GM12878 (cell line): ENCODE data around the gene AGAP1. TPM values are rescaled to one million over a fixed set of nuclear protein-coding genes. Genes with fewer than 3 reads are reported as not detected.

Experiments used
- ATAC-seq: fragments of 200-7000 bp; cut with Tn5 transposase; 3 replicates; pipeline ENCODE4 v1.9.1; 2020; ENCODE audit warnings: mild to moderate bottlenecking, moderate library complexity
- BruUV-seq: library from RNA; stranded (reverse); fragments of 400-500 nt; replicated peaks from 2 replicates; lab custom pipeline; 2021; lab: Mats Ljungman, UMichigan
- CTCF ChIA-PET: fragments of 300-600 bp; sonication (Branson Sonifier 250); formaldehyde crosslinking; extraction: SDS; loops from one replicate; lab custom pipeline; 2021; ENCODE audit warnings: inconsistent platforms; lab: Yijun Ruan, JAX
- POLR2A ChIA-PET: fragments of 350-600 bp; formaldehyde crosslinking; extraction: SDS; loops from one replicate; lab custom pipeline; 2021; ENCODE audit warnings: inconsistent platforms; lab: Charles Lee
- RAD21 ChIA-PET: fragments of 300-600 bp; sonication (Branson Sonifier 250); formaldehyde crosslinking; loops from one replicate; lab custom pipeline; 2023; ENCODE audit warnings: antibody characterized with exemption; ENCODE audit not compliant: unreplicated experiment; lab: Charles Lee
- SMC1A ChIA-PET: fragments of 300-600 bp; sonication (Branson Sonifier 250); formaldehyde crosslinking; loops from one replicate; lab custom pipeline; 2023; ENCODE audit not compliant: unreplicated experiment, uncharacterized antibody; lab: Charles Lee
- DNase-seq: peaks from one replicate; pipeline ENCODE4 v3.0.0-alpha.2; 2011; ENCODE audit warnings: low read depth, low spot score
- FAIRE-seq: peaks from 3 replicates; lab custom pipeline; 2011; peaks lifted over from hg19 to GRCh38; lab: Jason Lieb, UNC
- H2AFZ ChIP-seq: 2 replicates; pipeline ENCODE4 v1.6.0; 2011; ENCODE audit warnings: low read depth, low read length, control low read depth; ENCODE audit not compliant: control insufficient read depth
- H3K27ac ChIP-seq: 2 replicates; pipeline ENCODE4 v1.5.1; 2011; ENCODE audit warnings: control low read depth; ENCODE audit not compliant: control insufficient read depth, insufficient read depth
- H3K27me3 ChIP-seq, 2 experiments: replicated peaks in 1 of 2; 2 replicates each; pipeline versions ENCODE4 v1.6.0 to v1.6.1; 2011; ENCODE audit warnings: low read length in 1 of 2; ENCODE audit not compliant: control insufficient read depth in 2 of 2, insufficient read depth in 2 of 2
- H3K36me3 ChIP-seq, 2 experiments: 2 replicates each; pipeline ENCODE4 v1.5.1; 2011; ENCODE audit warnings: low read length in 1 of 2; ENCODE audit not compliant: control insufficient read depth in 2 of 2, insufficient read depth in 2 of 2
- H3K4me1 ChIP-seq: 2 replicates; pipeline ENCODE4 v1.6.1; 2011; ENCODE audit warnings: mild to moderate bottlenecking, low read length, moderate library complexity, mixed read lengths; ENCODE audit not compliant: control insufficient read depth, insufficient read depth
- H3K4me2 ChIP-seq: 2 replicates; pipeline ENCODE4 v1.6.0; 2011; ENCODE audit warnings: control low read depth; ENCODE audit not compliant: control insufficient read depth, insufficient read depth
- H3K4me3 ChIP-seq: fragments of 200-600 bp; sonication (generic); 2 replicates; pipeline ENCODE4 v1.5.1; 2016
- H3K79me2 ChIP-seq: 2 replicates; pipeline ENCODE4 v1.6.0; 2011; ENCODE audit warnings: low read length; ENCODE audit not compliant: control insufficient read depth, insufficient read depth
- H3K9ac ChIP-seq: 2 replicates; pipeline ENCODE4 v1.8.0; 2011; ENCODE audit warnings: low read length, control low read depth, mixed read lengths; ENCODE audit not compliant: control insufficient read depth, insufficient read depth
- H3K9me3 ChIP-seq: replicated peaks from 3 replicates; pipeline ENCODE4 v1.5.1; 2011; ENCODE audit warnings: mild to moderate bottlenecking, low read length; ENCODE audit not compliant: control insufficient read depth, insufficient read depth
- H4K20me1 ChIP-seq: 2 replicates; pipeline ENCODE4 v1.6.0; 2011; ENCODE audit not compliant: control insufficient read depth, insufficient read depth
- CHD4 ChIP-seq: fragments of 200-600 bp; sonication (generic); IDR thresholded peaks from 2 replicates; pipeline ENCODE4 v1.6.1; 2016; ENCODE audit warnings: mild to moderate bottlenecking
- FOXK2 ChIP-seq: fragments of 450-650 bp; IDR thresholded peaks from 2 replicates; pipeline ENCODE4 v1.6.1; 2017; ENCODE audit warnings: mild to moderate bottlenecking, moderate library complexity
- HDGF ChIP-seq: fragments of 450-650 bp; IDR thresholded peaks from 2 replicates; pipeline ENCODE4 v1.6.1; 2016; ENCODE audit warnings: antibody characterized with exemption
- MTA3 ChIP-seq: IDR thresholded peaks from 2 replicates; pipeline ENCODE4 v1.6.1; 2012; ENCODE audit warnings: low read length, inconsistent platforms, borderline replicate concordance
- MYB ChIP-seq: fragments of 150-350 bp; IDR thresholded peaks from 2 replicates; pipeline ENCODE4 v1.6.1; 2014; ENCODE audit warnings: mild to moderate bottlenecking, low read depth, low read length, borderline replicate concordance
- POLR2AphosphoS2 ChIP-seq: IDR thresholded peaks from 2 replicates; pipeline ENCODE4 v1.6.1; 2011; ENCODE audit warnings: low read depth, mild to moderate bottlenecking, low read length, improper control_type of control experiment, moderate library complexity
- POLR2AphosphoS5 ChIP-seq: IDR thresholded peaks from 2 replicates; pipeline ENCODE4 v1.6.1; 2011; ENCODE audit warnings: mild to moderate bottlenecking, low read length, inconsistent platforms
- STAT1 ChIP-seq: fragments of 450-650 bp; conservative IDR thresholded peaks from 2 replicates; pipeline ENCODE4 v1.6.1; 2014; ENCODE audit warnings: antibody characterized with exemption, mild to moderate bottlenecking
- WGBS: methylation state at CpG from one replicate; pipeline ENCODE4 v1.1.6; 2016; ENCODE audit warnings: low lambda C conversion rate; ENCODE audit not compliant: insufficient replicate concordance, insufficient coverage; ENCODE audit errors: missing lambda C conversion rate; 5-methylcytosine and 5-hydroxymethylcytosine counted together
- in situ Hi-C: fragments of 300-500 bp; cut with MboI; formaldehyde crosslinking; loops from 9 replicates; pipeline ENCODE4 v1.14.3; 2018; ENCODE audit warnings: mixed read lengths
- intact Hi-C: fragments of 100-400 bp; cut with micrococcal nuclease; formaldehyde crosslinking; loops from one replicate; pipeline ENCODE4 v1.14.2; 2022; ENCODE audit not compliant: unreplicated experiment
- polyA plus RNA-seq, 11 experiments: library from polyadenylated mRNA; depleted of rRNA in 4 of 11; unstranded in 6 of 11; stranded (reverse) in 5 of 11; fragments of >200 nt; fragmentation: Nextera tagmentation in 4 of 11; fragmentation: Illumina TruSeq in 1 of 11; extraction: Ambion mirVana in 4 of 11; extraction: Trizol in 1 of 11; gene quantifications; 1 replicate in 1 of 11; 2 replicates in 10 of 11; pipeline versions ENCODE4 v1.2.1 to v1.2.3, GENCODE V29; 2011 to 2016; ENCODE audit warnings: inconsistent platforms in 2 of 11, missing spikeins in 2 of 11, low read depth in 1 of 11
- total RNA-seq, 4 experiments: library from RNA; depleted of rRNA in 3 of 4; stranded (reverse); fragments of >200 nt in 3 of 4; fragmentation: Illumina TruSeq in 1 of 4; extraction: Trizol in 1 of 4; gene quantifications; 2 replicates each; pipeline versions ENCODE4 v1.2.1 to v1.2.3, GENCODE V29; 2013 to 2021
- TF ChIP-seq, protein P1 (sequence below): fragments of 450-650 bp; IDR thresholded peaks from 2 replicates; pipeline ENCODE4 v1.6.1; 2017; ENCODE audit warnings: antibody characterized with exemption, mild to moderate bottlenecking, moderate library complexity
- TF ChIP-seq, protein P2 (sequence below): fragments of 450-650 bp; IDR thresholded peaks from 2 replicates; pipeline ENCODE4 v1.6.1; 2016; ENCODE audit warnings: mild to moderate bottlenecking, moderate library complexity, borderline replicate concordance
- TF ChIP-seq, protein P3 (sequence below): IDR thresholded peaks from 2 replicates; pipeline ENCODE4 v1.6.1; 2012; ENCODE audit warnings: improper control_type of control experiment, low read depth, low read length; ENCODE audit not compliant: insufficient replicate concordance
- TF ChIP-seq, protein P4 (sequence below): IDR thresholded peaks from 2 replicates; pipeline ENCODE4 v1.6.1; 2011; ENCODE audit warnings: low read depth, low read length, improper control_type of control experiment, borderline replicate concordance

AGAP1 gene
- total and polyA plus RNA-seq, 10 of the 15 experiments (the other 5 are each of a cell fraction or from before 2014, with no cell fraction given): 0.05 to 0.15 (median 0.06) TPM; not detected in 7

DNA sequence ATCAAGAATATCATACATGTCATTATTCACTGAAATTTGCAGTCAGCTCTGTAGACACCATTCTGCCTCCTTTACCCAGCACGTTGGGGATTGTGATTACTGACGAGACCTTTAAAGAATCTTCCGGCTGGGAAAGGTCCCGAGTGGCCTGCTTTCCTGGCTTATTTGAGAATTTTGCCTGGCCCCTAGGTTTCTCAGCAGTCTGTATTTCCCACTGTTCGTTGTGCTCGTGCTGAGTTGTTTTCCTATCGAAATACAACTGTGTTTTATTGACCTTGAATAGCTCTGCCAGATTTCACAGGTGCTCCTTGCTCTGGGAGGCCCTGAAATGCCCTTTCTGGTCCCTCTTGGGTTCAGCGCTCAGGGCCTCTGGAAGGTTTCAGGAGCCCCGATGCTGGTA lies 94.9 kb downstream of the AGAP1 start:
- no TSS peak for BruUV-seq
- ChIA-PET CTCF (no interaction called here), SMC1A (no interaction called here), POLR2A (no interaction called here), RAD21 (no interaction called here)
- FAIRE-seq (no peak), ATAC-seq (no peak), DNase-seq (no peak)
- in situ Hi-C loops: no loop called here
- Histone ChIP-seq H3K9me3 (no peaks in the 10 kb centered on the region), H3K4me3 (no peak overlapping the region), H4K20me1 (no peaks in the 10 kb centered on the region), H3K4me1 (no peaks in the 10 kb centered on the region), H3K27me3 (peaks cover 0 to 2% of the 10 kb centered on the region in 2 experiments; a peak in 1 of 4 replicates), H3K4me2 (no peak overlapping the region), H3K27ac (no peak overlapping the region), H3K79me2 (no peaks in the 10 kb centered on the region), H3K36me3 (no peaks in the 10 kb centered on the region), H2AFZ (no peak overlapping the region), H3K9ac (no peak overlapping the region)
- WGBS: 27% methylated on average over 9 of the region's 9 CpGs
- intact Hi-C loops: no loop called here
- TF ChIP-seq, protein P1, sequence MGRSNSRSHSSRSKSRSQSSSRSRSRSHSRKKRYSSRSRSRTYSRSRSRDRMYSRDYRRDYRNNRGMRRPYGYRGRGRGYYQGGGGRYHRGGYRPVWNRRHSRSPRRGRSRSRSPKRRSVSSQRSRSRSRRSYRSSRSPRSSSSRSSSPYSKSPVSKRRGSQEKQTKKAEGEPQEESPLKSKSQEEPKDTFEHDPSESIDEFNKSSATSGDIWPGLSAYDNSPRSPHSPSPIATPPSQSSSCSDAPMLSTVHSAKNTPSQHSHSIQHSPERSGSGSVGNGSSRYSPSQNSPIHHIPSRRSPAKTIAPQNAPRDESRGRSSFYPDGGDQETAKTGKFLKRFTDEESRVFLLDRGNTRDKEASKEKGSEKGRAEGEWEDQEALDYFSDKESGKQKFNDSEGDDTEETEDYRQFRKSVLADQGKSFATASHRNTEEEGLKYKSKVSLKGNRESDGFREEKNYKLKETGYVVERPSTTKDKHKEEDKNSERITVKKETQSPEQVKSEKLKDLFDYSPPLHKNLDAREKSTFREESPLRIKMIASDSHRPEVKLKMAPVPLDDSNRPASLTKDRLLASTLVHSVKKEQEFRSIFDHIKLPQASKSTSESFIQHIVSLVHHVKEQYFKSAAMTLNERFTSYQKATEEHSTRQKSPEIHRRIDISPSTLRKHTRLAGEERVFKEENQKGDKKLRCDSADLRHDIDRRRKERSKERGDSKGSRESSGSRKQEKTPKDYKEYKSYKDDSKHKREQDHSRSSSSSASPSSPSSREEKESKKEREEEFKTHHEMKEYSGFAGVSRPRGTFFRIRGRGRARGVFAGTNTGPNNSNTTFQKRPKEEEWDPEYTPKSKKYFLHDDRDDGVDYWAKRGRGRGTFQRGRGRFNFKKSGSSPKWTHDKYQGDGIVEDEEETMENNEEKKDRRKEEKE: no peak
- no peak for TF ChIP-seq MYB
- TF ChIP-seq POLR2AphosphoS5: no peak
- no peak for TF ChIP-seq FOXK2
- TF ChIP-seq, protein P2, sequence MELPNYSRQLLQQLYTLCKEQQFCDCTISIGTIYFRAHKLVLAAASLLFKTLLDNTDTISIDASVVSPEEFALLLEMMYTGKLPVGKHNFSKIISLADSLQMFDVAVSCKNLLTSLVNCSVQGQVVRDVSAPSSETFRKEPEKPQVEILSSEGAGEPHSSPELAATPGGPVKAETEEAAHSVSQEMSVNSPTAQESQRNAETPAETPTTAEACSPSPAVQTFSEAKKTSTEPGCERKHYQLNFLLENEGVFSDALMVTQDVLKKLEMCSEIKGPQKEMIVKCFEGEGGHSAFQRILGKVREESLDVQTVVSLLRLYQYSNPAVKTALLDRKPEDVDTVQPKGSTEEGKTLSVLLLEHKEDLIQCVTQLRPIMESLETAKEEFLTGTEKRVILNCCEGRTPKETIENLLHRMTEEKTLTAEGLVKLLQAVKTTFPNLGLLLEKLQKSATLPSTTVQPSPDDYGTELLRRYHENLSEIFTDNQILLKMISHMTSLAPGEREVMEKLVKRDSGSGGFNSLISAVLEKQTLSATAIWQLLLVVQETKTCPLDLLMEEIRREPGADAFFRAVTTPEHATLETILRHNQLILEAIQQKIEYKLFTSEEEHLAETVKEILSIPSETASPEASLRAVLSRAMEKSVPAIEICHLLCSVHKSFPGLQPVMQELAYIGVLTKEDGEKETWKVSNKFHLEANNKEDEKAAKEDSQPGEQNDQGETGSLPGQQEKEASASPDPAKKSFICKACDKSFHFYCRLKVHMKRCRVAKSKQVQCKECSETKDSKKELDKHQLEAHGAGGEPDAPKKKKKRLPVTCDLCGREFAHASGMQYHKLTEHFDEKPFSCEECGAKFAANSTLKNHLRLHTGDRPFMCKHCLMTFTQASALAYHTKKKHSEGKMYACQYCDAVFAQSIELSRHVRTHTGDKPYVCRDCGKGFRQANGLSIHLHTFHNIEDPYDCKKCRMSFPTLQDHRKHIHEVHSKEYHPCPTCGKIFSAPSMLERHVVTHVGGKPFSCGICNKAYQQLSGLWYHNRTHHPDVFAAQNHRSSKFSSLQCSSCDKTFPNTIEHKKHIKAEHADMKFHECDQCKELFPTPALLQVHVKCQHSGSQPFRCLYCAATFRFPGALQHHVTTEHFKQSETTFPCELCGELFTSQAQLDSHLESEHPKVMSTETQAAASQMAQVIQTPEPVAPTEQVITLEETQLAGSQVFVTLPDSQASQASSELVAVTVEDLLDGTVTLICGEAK: no peak
- TF ChIP-seq, protein P3, sequence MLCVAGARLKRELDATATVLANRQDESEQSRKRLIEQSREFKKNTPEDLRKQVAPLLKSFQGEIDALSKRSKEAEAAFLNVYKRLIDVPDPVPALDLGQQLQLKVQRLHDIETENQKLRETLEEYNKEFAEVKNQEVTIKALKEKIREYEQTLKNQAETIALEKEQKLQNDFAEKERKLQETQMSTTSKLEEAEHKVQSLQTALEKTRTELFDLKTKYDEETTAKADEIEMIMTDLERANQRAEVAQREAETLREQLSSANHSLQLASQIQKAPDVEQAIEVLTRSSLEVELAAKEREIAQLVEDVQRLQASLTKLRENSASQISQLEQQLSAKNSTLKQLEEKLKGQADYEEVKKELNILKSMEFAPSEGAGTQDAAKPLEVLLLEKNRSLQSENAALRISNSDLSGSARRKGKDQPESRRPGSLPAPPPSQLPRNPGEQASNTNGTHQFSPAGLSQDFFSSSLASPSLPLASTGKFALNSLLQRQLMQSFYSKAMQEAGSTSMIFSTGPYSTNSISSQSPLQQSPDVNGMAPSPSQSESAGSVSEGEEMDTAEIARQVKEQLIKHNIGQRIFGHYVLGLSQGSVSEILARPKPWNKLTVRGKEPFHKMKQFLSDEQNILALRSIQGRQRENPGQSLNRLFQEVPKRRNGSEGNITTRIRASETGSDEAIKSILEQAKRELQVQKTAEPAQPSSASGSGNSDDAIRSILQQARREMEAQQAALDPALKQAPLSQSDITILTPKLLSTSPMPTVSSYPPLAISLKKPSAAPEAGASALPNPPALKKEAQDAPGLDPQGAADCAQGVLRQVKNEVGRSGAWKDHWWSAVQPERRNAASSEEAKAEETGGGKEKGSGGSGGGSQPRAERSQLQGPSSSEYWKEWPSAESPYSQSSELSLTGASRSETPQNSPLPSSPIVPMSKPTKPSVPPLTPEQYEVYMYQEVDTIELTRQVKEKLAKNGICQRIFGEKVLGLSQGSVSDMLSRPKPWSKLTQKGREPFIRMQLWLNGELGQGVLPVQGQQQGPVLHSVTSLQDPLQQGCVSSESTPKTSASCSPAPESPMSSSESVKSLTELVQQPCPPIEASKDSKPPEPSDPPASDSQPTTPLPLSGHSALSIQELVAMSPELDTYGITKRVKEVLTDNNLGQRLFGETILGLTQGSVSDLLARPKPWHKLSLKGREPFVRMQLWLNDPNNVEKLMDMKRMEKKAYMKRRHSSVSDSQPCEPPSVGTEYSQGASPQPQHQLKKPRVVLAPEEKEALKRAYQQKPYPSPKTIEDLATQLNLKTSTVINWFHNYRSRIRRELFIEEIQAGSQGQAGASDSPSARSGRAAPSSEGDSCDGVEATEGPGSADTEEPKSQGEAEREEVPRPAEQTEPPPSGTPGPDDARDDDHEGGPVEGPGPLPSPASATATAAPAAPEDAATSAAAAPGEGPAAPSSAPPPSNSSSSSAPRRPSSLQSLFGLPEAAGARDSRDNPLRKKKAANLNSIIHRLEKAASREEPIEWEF: no peak
- no peak for TF ChIP-seq CHD4
- no peak for TF ChIP-seq MTA3
- no peak for TF ChIP-seq POLR2AphosphoS2
- TF ChIP-seq STAT1: no peak
- TF ChIP-seq, protein P4, sequence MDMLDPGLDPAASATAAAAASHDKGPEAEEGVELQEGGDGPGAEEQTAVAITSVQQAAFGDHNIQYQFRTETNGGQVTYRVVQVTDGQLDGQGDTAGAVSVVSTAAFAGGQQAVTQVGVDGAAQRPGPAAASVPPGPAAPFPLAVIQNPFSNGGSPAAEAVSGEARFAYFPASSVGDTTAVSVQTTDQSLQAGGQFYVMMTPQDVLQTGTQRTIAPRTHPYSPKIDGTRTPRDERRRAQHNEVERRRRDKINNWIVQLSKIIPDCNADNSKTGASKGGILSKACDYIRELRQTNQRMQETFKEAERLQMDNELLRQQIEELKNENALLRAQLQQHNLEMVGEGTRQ: no peak
- TF ChIP-seq HDGF: no peak
